DOHH2 (cell line): ENCODE measurements around the gene EPPIN.

Experiments
- CTCF ChIP-seq: fragments of 200-600 bp; sonication (generic); IDR thresholded peaks from one replicate; pipeline ENCODE4 v1.5.1; 2014; ENCODE audit warnings: antibody characterized with exemption, mild to moderate bottlenecking, low read depth, low read length; ENCODE audit not compliant: poor library complexity, severe bottlenecking
- EZH2phosphoT487 ChIP-seq: fragments of 200-600 bp; sonication (generic); IDR thresholded peaks from 2 replicates; pipeline ENCODE4 v1.6.1; 2017; ENCODE audit warnings: borderline replicate concordance, mild to moderate bottlenecking, antibody characterized with exemption, low read length, moderate library complexity, mixed read lengths

- no peak for TF ChIP-seq EZH2phosphoT487
- no peak for TF ChIP-seq CTCF
Observed at GRCh38 chr20:45527294-45527693, 19.9 kb downstream of the EPPIN start.
